ENCODE measurements around the gene EHHADH.
"Not testable (repeated sequence)": the region's sequence is repeated elsewhere in the genome, so short reads cannot be mapped to it uniquely, and the experiment has no call there.

EHHADH gene

DNA sequence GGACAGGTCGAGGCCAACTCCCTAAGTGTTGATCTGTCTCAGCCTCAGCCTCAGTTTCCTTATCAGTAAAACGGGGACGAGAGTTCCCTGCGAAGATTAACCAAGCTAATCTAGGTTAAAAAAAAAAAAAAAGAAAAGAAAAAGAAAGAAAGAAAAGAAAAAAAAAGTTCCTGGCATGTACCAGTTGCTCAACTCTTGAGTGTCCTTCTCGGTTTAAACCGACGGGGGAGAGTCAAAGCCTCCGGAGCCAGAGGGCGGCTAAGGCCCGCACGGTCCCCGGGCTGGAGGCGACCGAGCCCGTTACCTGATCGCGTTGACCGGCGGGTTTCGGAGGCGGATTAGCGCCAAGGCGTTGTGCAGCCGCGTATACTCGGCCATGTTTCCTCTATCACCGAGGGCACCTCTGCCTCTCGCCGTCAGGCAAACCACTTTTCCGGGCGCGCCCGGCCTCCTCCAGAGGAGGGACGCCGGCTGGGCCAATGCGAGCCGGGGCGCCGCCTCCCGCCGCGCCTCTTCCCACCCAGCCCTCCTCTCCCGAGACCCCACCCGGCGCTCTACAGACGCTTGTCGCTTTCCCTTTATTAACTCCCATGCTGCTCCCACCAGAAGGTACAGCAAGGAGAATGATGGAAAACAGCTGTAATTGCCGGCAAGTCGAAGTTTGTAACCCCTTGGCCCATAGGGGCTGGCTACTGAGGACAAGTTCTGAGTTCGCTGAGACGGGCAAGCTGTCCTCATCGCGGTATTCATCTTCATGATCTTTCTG lies at the start of gene EHHADH:
Gene EHHADH, minus strand, starts transcription at position 405 of the 766 bp plus-strand sequence. Its CDS starts 27 bp downstream, at position 378.
- DNase-seq (ENCODE audit: low spot score), result peak; percentile 33

DNA sequence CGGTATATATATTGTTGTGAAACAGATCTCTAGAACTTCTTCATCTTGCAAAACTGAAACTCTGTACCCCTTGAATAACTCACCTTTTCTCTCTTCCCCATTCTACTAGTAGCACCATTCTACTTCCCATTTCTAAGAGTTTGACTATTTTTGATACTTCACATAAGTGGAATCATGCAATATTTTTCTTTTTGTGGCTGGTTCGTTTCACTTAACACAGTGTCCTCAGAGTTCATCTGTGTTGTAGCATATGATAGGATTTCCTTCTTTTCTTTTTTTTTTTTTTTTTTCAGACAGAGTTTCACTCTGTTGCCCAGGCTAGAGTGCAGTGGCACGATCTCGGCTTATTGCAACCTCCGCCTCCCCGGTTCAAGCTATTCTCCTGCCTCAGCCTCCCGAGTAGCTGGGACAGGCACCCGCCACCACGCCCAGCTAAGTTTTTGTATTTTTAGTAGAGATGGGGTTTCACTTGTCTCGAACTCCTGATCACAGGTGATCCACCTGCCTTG lies 46.1 kb upstream of the EHHADH start:
- DNase-seq (ENCODE audit: low spot score), result not testable (repeated sequence)

DNA sequence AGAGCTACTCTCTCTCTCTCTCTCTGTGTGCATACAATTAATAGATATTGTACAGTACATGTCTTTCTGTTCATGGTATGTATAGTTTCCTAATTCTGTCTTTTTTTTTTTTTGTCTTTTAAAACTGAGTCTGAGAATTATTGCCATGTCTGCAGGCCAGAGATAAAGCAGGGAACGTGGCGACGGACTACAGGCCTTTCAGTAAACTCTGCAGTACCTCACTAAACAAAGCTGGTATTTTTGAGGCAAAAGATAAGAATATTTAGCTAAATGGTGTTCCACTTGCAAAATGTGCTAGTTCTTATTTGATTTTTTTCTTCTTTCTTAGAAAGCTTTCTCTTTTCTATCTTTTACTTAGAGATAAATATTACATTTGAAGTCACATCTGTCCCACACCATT lies 44.0 kb upstream of the EHHADH start:
- DNase-seq (ENCODE audit: low spot score), result no peak

GRCh38 chr3:185292238-185292637 lies 38.4 kb upstream of the EHHADH start:
- DNase-seq (ENCODE audit: low spot score), result no peak

GRCh38 chr3:185290266-185290665 lies 36.4 kb upstream of the EHHADH start:
- no peak for DNase-seq (ENCODE audit: low spot score)

DNA sequence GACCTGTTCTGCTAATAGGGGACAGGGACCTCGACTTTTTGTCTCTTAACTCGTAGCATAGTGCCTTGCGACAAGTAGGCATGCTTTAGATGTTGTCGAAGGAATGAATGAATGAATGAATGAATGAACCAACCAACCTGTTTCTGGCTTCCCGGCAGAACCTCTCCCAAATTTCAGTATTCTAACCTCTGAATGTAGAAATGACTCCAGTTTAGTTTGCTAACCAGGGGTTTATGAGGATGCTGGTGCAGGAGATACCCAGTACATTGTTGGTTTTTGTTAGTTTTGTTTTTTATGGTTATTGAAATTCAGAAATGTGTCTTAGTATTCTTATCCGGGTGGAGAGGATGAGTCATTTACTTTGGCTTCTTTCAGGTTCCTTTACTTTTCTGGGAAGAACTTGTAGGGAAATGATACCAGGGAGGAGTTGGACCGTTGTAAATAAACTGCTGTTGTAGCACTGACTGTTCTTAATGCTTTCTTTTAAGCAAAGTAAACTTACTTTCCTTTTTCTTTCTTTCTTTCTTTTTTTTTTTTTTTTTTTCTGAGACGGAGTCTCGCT lies 29.6 kb upstream of the EHHADH start:
- DNase-seq (ENCODE audit: low spot score), result no peak

DNA sequence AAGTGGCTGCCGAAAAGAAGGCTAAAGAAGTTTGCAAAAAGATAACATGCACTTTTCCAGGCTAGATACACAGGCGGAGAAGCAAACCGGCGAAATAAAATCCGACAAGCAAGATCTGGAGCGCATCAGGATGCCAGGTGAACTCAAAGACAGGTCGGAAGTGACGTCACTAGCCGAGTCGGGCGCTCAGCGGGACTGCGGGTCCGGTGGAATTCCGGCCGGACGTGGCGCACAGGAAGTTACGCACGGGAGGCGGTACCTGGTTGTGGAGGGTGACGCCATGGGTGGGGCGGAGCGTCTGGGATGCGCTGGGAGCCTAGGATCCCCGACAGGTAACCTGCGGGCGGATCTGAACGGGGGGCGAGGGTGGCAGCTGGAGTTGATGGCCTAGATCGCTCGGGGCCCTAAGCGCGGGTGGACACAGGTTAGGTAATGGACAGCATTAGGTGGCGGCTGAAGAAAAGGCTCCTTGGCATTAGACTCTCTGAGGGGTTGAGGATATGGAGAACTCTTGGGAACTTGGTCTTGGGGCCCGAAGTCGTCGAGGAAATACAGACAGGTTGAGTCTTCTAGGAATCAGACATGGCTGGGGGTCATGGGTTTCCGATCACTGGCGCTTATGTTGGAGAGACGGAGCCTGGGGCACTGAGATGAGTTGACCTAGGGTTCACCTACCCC lies 29.0 kb upstream of the EHHADH start:
- DNase-seq (ENCODE audit: low spot score), result peak; percentile 92

DNA sequence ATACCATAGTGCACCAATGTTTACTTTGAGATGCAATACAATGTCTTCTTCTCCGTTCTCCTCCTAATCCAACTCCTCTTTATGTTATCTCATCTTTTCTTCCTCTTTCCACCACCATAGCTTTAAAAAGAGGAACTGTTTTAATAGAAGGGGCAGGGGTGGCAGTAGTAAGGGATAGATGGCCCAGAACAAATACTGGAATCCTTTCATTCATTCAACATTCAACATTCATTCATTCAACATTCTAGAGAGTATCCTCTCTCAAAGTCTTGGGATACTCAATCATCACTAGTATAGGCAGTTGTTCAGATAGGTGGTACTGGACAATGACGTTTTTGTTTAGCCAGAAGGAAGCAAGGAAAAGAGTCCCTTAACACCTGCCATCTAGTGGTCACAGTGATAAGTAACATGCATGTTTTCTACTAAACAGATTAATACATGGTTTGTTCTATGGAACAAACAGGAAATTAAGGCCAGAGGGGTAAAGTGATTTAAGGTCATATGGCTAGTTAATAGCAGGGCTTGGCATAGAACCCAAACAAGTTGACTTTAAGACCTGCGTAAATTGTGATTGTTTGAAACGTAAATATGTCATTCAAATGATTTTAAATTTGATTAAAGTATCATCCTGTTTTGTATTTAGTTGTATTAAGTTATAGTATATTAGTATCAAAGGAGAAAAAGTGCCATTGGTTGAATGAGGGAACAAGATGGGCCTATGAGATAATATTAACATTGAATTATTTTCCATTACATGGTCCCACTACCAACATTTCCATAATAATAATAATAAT lies 26.9 kb upstream of the EHHADH start:
- peak; percentile 2 for DNase-seq (ENCODE audit: low spot score)

GRCh38 chr3:185279587-185280138 lies 25.8 kb upstream of the EHHADH start:
- no peak for DNase-seq (ENCODE audit: low spot score)

- DNase-seq (ENCODE audit: low spot score), result no peak
Measured at GRCh38 chr3:185276415-185276814, 22.6 kb upstream of the EHHADH start.

DNA sequence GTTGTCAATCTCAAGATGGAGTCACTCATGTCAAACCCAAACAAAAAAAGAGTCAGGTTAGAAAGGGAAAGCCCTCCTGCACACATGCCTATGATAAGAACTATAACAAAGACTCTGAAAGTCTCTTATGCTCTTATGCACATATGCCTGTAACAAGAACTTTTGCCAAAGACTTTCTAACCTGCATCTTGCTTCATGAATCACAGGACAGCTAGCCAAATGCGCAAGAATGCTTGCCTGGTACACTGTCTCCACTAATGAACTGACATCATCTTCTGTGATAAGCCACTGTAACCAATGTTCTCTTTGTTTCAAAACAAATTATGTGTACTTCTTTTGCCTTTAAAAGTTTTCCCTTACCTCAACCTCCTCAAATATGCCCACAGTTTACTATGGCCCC lies 18.2 kb upstream of the EHHADH start:
- DNase-seq (ENCODE audit: low spot score), result no peak

DNA sequence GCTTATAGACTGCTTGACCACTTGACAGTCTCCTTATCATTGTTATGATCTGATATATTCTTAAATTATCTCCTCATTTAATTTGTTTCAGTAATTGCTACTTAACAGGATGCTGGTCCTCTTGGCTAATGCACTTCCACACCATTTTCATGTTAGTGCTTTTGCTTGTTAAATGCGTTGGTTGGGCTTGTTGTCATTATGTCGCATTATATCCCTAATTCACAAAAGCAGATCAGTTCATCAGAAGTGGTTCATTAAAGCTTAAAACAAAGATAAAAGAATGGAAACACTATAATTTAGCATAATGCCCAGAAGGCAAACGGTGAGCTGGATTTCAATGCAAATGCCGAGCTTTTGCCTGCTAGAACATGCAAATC lies 17.1 kb upstream of the EHHADH start:
- DNase-seq (ENCODE audit: low spot score), result no peak

DNA sequence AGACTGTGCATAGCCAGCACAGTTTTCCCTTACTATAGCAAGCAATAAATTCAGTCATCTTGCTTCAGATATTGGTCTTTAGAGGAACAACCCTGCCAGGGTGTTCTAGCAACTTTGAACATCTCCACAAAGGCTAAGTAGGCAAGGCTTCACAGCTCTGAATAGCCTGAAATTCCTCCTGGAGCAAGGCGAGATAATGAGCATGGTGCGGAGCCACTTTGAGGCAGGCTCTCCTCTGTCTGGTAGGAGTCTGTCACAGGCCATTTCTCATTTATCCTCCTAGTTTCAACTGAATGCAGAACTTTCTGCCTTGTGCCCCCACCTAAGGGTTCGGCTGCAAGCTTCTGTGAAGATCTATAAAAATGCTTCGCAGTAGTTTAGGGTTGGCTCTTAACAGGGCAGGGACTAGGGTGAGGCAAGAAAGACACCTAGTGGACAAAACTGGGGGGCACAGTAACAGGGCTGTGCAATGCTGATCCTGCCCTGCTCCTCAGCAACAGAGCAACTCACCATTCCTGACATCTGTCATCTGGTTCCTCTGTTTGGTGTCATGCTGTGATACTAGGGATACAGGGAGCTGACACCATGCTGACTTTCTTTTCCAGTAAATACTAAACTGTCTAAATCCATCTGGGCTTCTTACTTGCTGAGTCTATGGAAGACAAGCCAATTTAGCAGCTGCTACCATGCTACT lies 16.6 kb upstream of the EHHADH start:
- DNase-seq (ENCODE audit: low spot score), result no peak

DNA sequence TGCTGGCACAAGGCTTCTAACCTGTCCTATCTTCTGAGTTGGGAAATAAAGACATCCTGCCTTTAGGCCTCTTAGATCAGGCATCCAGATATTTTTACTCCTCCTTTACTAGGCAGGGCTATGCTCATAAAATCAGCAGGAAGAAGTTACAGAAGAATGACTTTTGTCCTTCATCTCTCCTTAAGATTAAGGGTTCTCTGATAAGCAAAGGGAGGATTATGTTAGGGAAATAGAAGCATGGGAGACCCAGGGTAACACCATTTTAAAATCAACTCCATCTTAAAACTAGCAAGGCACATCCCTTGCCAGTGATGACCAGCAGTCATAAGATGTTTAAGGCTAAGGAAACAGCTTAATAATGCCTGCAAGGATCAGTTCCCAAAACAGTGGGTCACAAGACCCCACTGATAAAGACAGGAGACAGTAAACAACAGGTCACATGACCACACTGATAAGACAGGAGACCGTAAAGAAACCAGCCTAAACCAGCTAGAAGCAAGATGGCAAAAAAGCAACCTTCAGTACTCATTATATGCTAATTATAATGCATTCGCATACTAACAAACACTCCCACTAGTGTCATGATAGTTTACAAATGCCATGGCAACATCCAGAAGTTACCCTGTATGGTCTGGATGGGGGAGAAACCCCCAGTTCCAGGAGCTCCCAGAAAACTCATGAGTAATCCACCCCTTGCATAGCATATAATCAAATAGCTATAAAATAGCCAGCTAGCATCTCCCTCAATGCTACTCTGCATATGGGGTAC lies 14.5 kb upstream of the EHHADH start:
- DNase-seq (ENCODE audit: low spot score), result no peak

DNA sequence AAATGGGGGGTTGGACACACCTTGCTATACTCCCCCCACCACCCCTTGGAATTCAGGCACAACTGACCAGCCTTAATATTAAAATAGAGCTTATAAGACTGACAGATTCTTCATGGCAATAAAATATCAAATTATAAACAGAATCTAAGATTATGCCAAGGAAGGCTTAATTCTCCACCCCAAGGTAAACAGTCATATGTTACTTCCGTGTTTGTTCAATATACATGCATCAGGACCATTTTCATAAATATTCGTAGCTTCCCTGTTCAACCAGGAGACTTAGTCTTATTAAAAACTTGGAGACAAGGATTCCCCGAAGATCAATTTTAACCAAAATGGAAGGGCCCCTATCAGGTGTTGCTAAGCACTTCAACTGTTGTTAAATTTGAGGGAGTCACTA lies 13.3 kb upstream of the EHHADH start:
- no peak for DNase-seq (ENCODE audit: low spot score)

DNA sequence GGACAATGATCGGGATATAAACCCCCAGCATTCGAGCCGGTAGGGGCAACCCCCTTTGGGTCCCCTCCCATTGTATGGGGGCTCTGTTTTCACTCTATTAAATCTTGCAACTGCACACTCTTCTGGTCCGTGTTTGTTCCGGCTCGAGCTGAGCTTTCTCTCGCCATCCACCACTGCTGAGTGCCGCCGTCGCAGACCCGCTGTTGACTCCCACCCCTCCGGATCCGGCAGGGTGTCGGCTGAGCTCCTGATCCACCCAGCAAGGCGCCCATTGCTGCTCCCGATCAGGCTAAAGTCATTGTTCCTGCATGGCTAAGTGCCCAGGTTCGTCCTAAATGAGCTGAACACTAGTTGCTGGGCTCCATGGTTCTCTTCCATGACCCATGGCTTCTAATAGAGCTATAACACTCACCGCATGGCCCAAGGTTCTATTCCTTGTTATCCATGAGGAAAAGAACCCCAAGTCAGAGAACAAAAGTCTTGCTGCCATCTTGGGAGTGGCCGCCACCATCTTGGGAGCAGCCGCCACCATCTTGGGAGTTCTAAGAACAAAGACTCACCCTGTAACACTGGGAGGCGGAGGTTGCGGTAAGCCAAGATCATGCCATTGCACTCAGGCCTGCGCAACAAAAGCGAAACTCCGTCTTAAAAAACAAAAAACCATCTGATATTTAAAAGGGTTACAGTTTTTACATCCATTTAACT lies 11.2 kb upstream of the EHHADH start:
- DNase-seq (ENCODE audit: low spot score), result no peak

DNA sequence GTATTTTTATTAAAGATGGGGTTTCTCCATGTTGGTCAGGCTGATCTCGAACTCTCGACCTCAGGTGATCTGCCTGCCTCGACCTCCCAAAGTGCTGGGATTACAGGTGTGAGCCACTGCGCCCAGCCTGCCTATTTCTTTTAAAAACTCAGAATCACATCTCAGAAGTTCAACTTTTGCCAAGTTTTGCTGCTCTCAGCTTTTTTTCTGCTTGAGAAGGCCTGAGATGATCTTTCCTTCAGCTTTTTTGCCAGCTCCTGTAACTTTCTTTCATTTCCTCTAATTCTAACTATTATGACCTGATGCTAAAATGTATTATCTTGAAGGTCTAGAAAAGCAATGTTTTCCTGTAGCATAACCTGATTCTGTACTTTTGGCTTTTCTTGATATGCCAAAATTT lies 9.6 kb upstream of the EHHADH start:
- no peak for DNase-seq (ENCODE audit: low spot score)

GRCh38 chr3:185257334-185257733 lies 3.5 kb upstream of the EHHADH start:
- DNase-seq (ENCODE audit: low spot score), result no peak

GRCh38 chr3:185254799-185255198 lies 950 bp upstream of the EHHADH start:
- DNase-seq (ENCODE audit: low spot score), result no peak

DNA sequence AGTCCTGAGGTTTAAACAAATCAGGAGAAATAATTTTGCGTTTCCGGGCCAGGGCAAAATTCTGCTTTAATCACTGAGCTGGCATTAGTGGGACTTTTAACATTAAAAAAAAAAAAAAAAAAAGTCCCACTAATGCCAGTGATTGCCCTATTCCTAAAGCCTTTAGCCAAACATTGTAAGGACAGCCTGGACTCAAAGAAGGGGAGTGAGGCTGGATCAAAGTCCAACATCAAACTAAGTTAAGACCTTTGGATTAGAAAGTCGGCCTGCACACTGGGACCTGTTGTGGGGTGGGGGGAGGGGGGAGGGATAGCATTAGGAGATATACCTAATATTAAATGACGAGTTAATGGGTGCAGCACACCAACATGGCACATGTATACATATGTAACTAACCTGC lies 716 bp downstream of the EHHADH start:
- DNase-seq (ENCODE audit: low spot score), result not testable (repeated sequence)
